Osteocyte (in vitro differentiated cells): ENCODE results near the gene PARP16. TPM values are rescaled to one million over a fixed set of nuclear protein-coding genes. Genes with fewer than 3 reads are reported as not detected.
"Not testable (repeated sequence)": the region's sequence is repeated elsewhere in the genome, so short reads cannot be mapped to it uniquely, and the experiment has no call there.

Experiments
- DNase-seq: peaks from one replicate; pipeline ENCODE4 v3.0.0; 2021; ENCODE audit warnings: mixed read lengths; ENCODE audit not compliant: unreplicated experiment; ENCODE audit errors: extremely low spot score
- H3K27ac Mint-ChIP-seq: one replicate; pipeline ENCODE4 v1.8.0; 2021; ENCODE audit warnings: mild to moderate bottlenecking, mixed read lengths; ENCODE audit not compliant: unreplicated experiment
- H3K27me3 Mint-ChIP-seq: one replicate; pipeline ENCODE4 v1.8.0; 2021; ENCODE audit warnings: mixed read lengths; ENCODE audit not compliant: unreplicated experiment
- H3K36me3 Mint-ChIP-seq: one replicate; pipeline ENCODE4 v1.8.0; 2021; ENCODE audit warnings: mixed read lengths; ENCODE audit not compliant: unreplicated experiment
- H3K4me1 Mint-ChIP-seq: one replicate; pipeline ENCODE4 v1.8.0; 2021; ENCODE audit warnings: mixed read lengths; ENCODE audit not compliant: unreplicated experiment
- H3K4me3 Mint-ChIP-seq: one replicate; pipeline ENCODE4 v1.8.0; 2021; ENCODE audit warnings: mild to moderate bottlenecking, moderate library complexity, mixed read lengths; ENCODE audit not compliant: unreplicated experiment
- H3K9me3 Mint-ChIP-seq: one replicate; pipeline ENCODE4 v1.8.0; 2021; ENCODE audit warnings: mixed read lengths; ENCODE audit not compliant: unreplicated experiment
- CTCF ChIP-seq: fragments of 200-600 bp; sonication (generic); IDR thresholded peaks from 2 replicates; pipeline ENCODE4 v1.5.0; 2021; ENCODE audit warnings: antibody characterized with exemption, mild to moderate bottlenecking, moderate library complexity
- total RNA-seq: library from RNA; stranded (reverse); gene quantifications from 2 replicates; pipeline ENCODE4 v1.2.1, GENCODE V29; 2021

The PARP16 gene
- total RNA-seq, 1 donor from 2014 or later = 9.5 TPM

DNA sequence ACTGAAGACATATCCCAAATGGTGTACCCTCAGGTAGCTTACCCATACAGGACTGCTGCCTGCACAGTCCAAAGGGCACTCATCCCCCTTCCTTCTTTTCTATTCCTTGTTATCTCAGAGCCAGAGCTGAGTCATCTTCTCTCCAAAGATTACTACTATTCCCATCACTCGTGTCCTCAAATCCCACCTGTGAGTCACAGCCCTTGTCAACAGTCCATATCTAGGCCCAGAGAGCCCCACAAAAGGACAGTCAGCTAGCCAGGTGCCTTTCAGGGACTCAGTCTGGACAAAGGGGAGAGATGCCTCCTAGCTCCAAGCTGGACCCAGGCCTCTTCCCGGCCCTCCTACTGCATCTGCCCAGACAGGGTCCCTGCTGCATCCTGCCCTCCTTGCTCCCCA, 11.0 kb downstream of the PARP16 start:
- no peak for TF ChIP-seq CTCF
- Mint-ChIP-seq H3K27me3 (no peaks in the 10 kb centered on the region), H3K4me1 (peaks cover 2% of the 10 kb centered on the region), H3K9me3 (no peaks in the 10 kb centered on the region), H3K36me3 (peaks cover 4% of the 10 kb centered on the region), H3K4me3 (no peak overlapping the region), H3K27ac (no peak overlapping the region)
- no peak for DNase-seq

DNA sequence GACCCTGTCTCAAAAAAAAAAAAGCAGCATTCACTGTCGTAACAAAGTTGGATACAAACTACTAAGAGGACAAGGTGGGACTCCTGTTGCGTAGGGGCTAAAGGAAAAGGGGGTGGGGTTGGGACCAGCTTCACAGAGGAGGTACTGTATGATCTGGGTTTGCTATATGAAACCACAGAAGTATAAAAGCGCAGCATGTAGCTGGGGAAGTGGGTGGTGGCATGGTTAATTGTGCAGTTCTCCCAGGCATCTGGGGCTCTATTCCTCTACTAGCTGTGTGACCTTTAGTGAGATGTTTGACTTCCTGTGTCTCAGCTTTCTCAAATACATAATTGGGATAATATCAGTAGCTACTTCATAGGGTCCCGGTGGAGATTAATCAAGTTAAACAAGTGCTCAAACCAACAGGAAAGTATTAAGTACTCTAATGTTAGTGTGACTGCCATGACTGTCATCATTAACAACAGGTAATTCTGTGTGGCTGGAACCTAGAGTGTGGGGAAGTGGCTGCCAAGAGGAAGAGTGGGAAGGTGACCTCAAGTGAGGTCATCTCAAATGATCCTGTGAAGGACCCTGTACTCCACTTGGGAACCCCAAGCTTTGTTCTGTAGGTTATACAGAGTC, 11.5 kb downstream of the PARP16 start:
- Mint-ChIP-seq H3K4me1 (peaks cover 2% of the 10 kb centered on the region), H3K27me3 (no peaks in the 10 kb centered on the region), H3K9me3 (no peaks in the 10 kb centered on the region), H3K27ac (no peak overlapping the region), H3K36me3 (peaks cover 4% of the 10 kb centered on the region), H3K4me3 (no peak overlapping the region)
- no peak for DNase-seq
- TF ChIP-seq CTCF = no peak

- peak; percentile 86 for DNase-seq
These were observed 15.7 kb downstream of the PARP16 start for GRCh38 chr15:65270811-65271545.

DNA sequence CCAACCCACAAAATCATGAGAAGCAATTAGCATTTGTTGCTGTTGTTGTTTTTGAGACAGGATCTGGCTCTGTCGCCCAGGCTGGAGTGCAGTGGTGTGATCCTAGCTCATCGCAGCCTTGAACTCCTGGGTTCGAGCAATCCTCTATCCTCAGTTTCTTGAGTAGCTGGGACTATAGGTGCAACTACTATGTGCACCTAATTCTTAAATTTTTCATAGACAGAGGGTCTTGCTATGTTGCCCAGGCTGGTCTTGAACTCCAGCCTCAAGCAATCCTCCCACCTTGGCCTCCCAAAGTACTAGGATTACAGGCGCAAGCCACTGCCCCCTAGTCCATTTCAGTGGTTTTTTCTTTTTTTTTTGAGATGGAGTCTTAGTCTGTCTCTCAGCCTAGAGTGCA, 18.3 kb downstream of the PARP16 start:
- H3K4me1 Mint-ChIP-seq = peaks cover 2% of the 10 kb centered on the region
- no peak for TF ChIP-seq CTCF
- H3K36me3 Mint-ChIP-seq = peaks cover 4% of the 10 kb centered on the region
- DNase-seq = no peak
- no peak overlapping the region for H3K27ac Mint-ChIP-seq
- no peaks in the 10 kb centered on the region for H3K27me3 Mint-ChIP-seq
- no peaks in the 10 kb centered on the region for H3K9me3 Mint-ChIP-seq
- no peak overlapping the region for H3K4me3 Mint-ChIP-seq

More at GRCh38 chr15:65270811-65271545, 15.7 kb downstream of the PARP16 start:
- not testable (repeated sequence) for H3K27ac Mint-ChIP-seq, H3K36me3 Mint-ChIP-seq, H3K4me3 Mint-ChIP-seq, H3K9me3 Mint-ChIP-seq, H3K4me1 Mint-ChIP-seq, H3K27me3 Mint-ChIP-seq
- TF ChIP-seq CTCF = peak; percentile 83

GRCh38 chr15:65266469-65266868, 20.2 kb downstream of the PARP16 start:
- no peaks in the 10 kb centered on the region for H3K27me3 Mint-ChIP-seq
- no peak overlapping the region for H3K4me3 Mint-ChIP-seq
- peaks cover 18% of the 10 kb centered on the region for H3K36me3 Mint-ChIP-seq
- H3K4me1 Mint-ChIP-seq = peaks cover 2% of the 10 kb centered on the region
- DNase-seq = no peak
- TF ChIP-seq CTCF = no peak
- H3K27ac Mint-ChIP-seq = no peak overlapping the region
- no peaks in the 10 kb centered on the region for H3K9me3 Mint-ChIP-seq
